MCF 10A (cell line): ENCODE measurements around the gene ALDH1A3. TPM values are rescaled to one million over a fixed set of nuclear protein-coding genes. Genes with fewer than 3 reads are reported as not detected.

Source experiments
- BruUV-seq: library from RNA; stranded (reverse); fragments of 400-500 nt; replicated peaks from 2 replicates; lab custom pipeline; 2021; lab: Mats Ljungman, UMichigan
- CTCF ChIA-PET: fragments of 300-600 bp; sonication (Branson Sonifier 250); formaldehyde crosslinking; extraction: SDS; loops from one replicate; lab custom pipeline; 2021; ENCODE audit warnings: antibody characterized with exemption, inconsistent platforms; lab: Yijun Ruan, JAX
- POLR2A ChIA-PET: fragments of 300-600, 350-650 bp; sonication (Branson Sonifier 250); formaldehyde crosslinking; extraction: SDS; loops from one replicate; lab custom pipeline; 2020; ENCODE audit warnings: antibody characterized with exemption, inconsistent platforms; lab: Yijun Ruan, JAX
- DNase-seq: peaks from one replicate; pipeline ENCODE4 v3.0.0-alpha.2; 2018; ENCODE audit not compliant: unreplicated experiment
- H3K27ac Mint-ChIP-seq: one replicate; pipeline ENCODE4 v1.8.0; 2022; ENCODE audit warnings: mild to moderate bottlenecking, low read depth, mixed read lengths; ENCODE audit not compliant: unreplicated experiment
- H3K27me3 Mint-ChIP-seq: one replicate; pipeline ENCODE4 v1.8.0; 2022; ENCODE audit warnings: mixed read lengths; ENCODE audit not compliant: insufficient read depth, unreplicated experiment
- H3K36me3 Mint-ChIP-seq: one replicate; pipeline ENCODE4 v1.8.0; 2022; ENCODE audit warnings: mild to moderate bottlenecking, moderate library complexity, mixed read lengths; ENCODE audit not compliant: insufficient read depth, unreplicated experiment
- H3K4me1 Mint-ChIP-seq: one replicate; pipeline ENCODE4 v1.8.0; 2022; ENCODE audit warnings: mixed read lengths; ENCODE audit not compliant: insufficient read depth, unreplicated experiment
- H3K4me3 Mint-ChIP-seq: one replicate; pipeline ENCODE4 v1.8.0; 2022; ENCODE audit warnings: mild to moderate bottlenecking, moderate library complexity, mixed read lengths; ENCODE audit not compliant: unreplicated experiment
- H3K9me3 Mint-ChIP-seq: one replicate; pipeline ENCODE4 v1.8.0; 2022; ENCODE audit warnings: mixed read lengths; ENCODE audit not compliant: unreplicated experiment
- intact Hi-C: fragments of 100-400 bp; cut with micrococcal nuclease; formaldehyde crosslinking; loops from 2 replicates; pipeline ENCODE4 v1.14.1; 2022
- total RNA-seq: library from RNA; stranded (reverse); gene quantifications from 2 replicates; pipeline ENCODE4 v1.2.3, GENCODE V29; 2022
- TF ChIP-seq, protein P1 (sequence below): fragments of 200-600 bp; IDR thresholded peaks from one replicate; pipeline ENCODE4 v1.8.0; 2022; ENCODE audit warnings: antibody characterized with exemption, mild to moderate bottlenecking; ENCODE audit not compliant: unreplicated experiment

ALDH1A3 gene
- total RNA-seq, 1 experiment from 2014 or later: 4.3 TPM

DNA sequence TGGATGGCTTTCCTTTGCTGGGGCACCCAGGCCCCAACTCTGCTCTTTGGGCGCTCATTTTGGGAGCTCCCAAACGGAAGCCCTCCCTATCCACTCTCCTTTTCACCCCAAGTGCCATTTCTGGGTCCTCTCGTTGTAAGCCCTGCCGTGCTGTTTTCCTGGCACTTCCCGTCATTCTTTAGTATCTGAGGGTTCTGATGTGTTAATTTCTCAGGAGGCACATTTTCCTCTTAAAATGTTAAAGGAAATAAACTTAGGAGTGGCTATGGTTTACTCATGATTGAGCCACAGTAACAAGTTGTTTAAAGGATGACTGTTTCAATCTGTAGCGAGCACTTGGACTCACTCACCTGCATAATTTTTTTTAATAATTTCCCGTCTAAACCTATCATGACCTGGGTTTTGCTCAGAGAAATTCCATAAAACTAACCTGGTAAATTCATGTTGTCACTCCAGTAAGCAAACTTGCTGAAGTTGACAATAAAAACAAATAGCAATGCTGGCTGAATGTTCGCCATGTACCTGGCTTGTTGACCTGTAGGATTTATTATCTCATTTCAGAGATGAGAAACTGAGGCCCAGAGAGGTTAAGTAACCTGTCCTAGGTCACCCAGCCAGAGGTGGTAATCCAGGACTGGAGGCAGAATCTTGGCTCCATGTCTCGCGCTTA lies 10.6 kb downstream of the ALDH1A3 start:
- no TSS peak for BruUV-seq
- ChIA-PET CTCF (no interaction called here), POLR2A (no interaction called here)
- Mint-ChIP-seq H3K9me3 (no peaks in the 10 kb centered on the region), H3K4me1 (no peaks in the 10 kb centered on the region), H3K27me3 (no peaks in the 10 kb centered on the region), H3K4me3 (no peak overlapping the region), H3K36me3 (no peaks in the 10 kb centered on the region), H3K27ac (no peak overlapping the region)
- TF ChIP-seq, protein P1, sequence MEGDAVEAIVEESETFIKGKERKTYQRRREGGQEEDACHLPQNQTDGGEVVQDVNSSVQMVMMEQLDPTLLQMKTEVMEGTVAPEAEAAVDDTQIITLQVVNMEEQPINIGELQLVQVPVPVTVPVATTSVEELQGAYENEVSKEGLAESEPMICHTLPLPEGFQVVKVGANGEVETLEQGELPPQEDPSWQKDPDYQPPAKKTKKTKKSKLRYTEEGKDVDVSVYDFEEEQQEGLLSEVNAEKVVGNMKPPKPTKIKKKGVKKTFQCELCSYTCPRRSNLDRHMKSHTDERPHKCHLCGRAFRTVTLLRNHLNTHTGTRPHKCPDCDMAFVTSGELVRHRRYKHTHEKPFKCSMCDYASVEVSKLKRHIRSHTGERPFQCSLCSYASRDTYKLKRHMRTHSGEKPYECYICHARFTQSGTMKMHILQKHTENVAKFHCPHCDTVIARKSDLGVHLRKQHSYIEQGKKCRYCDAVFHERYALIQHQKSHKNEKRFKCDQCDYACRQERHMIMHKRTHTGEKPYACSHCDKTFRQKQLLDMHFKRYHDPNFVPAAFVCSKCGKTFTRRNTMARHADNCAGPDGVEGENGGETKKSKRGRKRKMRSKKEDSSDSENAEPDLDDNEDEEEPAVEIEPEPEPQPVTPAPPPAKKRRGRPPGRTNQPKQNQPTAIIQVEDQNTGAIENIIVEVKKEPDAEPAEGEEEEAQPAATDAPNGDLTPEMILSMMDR: no peak
- intact Hi-C loops: no loop called here
- DNase-seq: no peak

DNA sequence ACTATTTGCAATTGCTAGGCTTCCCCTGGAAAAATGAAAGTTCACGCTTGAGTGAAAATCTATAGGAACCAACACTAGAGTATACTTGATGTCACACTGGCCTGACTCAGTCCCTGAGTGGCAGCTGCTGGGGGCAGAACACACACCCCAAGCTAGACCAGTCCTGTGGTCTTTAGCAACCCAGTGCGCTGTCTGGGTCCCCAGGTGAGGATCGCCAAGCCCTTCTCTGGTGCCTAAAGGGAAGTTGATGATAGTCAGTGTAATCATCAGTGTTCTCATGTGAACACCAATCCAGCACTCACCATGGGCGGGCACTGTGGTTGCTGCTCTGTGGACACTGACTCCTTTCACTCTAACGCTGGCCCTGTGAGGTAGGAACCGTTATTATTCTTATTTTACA lies 11.2 kb downstream of the ALDH1A3 start:
- no peaks in the 10 kb centered on the region for H3K27me3 Mint-ChIP-seq
- DNase-seq: no peak
- no peak overlapping the region for H3K27ac Mint-ChIP-seq
- no peaks in the 10 kb centered on the region for H3K9me3 Mint-ChIP-seq
- intact Hi-C loops: no loop called here
- ChIA-PET POLR2A (no interaction called here), CTCF (interaction anchor here (1.4 kb wide), 1 partner anchor 13 kb away, joined by 4 read pairs; no protein-coding TSS in a partner anchor)
- H3K4me1 Mint-ChIP-seq: no peaks in the 10 kb centered on the region
- H3K4me3 Mint-ChIP-seq: no peak overlapping the region
- TF ChIP-seq, protein P1: no peak
- H3K36me3 Mint-ChIP-seq: no peaks in the 10 kb centered on the region
- no TSS peak for BruUV-seq

DNA sequence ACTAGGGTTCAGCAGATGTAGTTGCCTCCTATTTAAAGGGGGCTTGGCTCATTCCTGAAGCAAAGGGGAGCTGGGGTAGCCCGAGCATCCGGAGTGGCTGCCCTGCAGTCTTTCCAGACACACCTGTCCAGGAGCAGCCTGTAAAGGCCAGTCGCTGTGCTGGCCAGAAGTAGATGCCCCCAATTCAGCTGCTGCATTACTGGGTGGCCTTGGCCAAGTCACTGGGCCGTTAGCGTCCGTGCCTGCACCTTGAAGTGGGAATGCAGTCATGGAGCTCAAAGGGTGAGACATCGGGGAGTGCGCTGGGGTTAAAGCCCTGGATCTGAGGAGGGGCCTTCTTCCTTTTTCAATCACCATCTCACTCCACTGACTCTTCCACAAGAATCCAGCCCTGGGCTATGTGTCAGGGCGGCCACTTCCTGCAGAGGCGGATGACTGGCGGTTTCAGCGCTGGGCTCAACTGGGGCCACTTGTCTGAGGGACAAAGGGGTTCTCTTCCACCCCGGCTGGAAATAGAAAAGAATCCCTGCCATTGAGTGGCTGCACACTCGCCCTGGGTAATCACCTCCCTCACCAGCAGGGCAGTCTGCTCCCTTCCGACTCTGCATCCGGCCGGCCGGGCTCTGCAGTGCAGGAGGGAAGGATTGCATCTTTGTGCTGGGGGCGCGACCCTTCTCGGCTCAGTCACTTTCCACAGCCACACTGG lies 11.8 kb downstream of the ALDH1A3 start:
- intact Hi-C loops: no loop called here
- no peak overlapping the region for H3K4me3 Mint-ChIP-seq
- DNase-seq: no peak
- ChIA-PET POLR2A (no interaction called here), CTCF (interaction anchor here (1.4 kb wide), 1 partner anchor 14 kb away, joined by 4 read pairs; no protein-coding TSS in a partner anchor)
- H3K36me3 Mint-ChIP-seq: no peaks in the 10 kb centered on the region
- BruUV-seq: no TSS peak
- H3K9me3 Mint-ChIP-seq: no peaks in the 10 kb centered on the region
- no peaks in the 10 kb centered on the region for H3K27me3 Mint-ChIP-seq
- H3K27ac Mint-ChIP-seq: no peak overlapping the region
- TF ChIP-seq, protein P1: no peak
- H3K4me1 Mint-ChIP-seq: no peaks in the 10 kb centered on the region

DNA sequence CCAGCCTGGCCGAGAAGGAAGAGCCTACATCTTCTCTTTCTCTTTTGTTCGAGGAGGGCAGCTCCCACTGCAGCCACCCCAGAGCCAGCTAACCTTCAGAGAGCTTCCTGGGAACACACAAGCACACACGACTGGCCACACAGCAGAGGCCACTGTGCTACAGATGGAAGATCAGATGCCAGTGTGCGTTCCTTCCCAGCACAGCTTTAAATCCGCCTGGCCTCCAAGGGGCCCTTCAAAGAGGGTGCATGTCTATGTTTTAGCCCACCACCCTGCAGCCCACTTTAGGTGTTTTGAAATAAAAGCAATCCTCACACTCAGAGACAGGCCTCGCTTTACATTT lies 12.4 kb downstream of the ALDH1A3 start:
- Mint-ChIP-seq H3K4me3 (no peak overlapping the region), H3K27ac (no peak overlapping the region), H3K4me1 (no peaks in the 10 kb centered on the region), H3K9me3 (no peaks in the 10 kb centered on the region), H3K36me3 (no peaks in the 10 kb centered on the region), H3K27me3 (no peaks in the 10 kb centered on the region)
- no TSS peak for BruUV-seq
- TF ChIP-seq, protein P1: no peak
- DNase-seq: no peak
- intact Hi-C loops: no loop called here
- ChIA-PET CTCF (interaction anchor here (1.4 kb wide), 1 partner anchor 14 kb away, joined by 4 read pairs; no protein-coding TSS in a partner anchor), POLR2A (no interaction called here)
